Activated T-helper 1 cell treated with Interleukin-2 at 50 U/mL for 16 hours (primary cell): ENCODE results near the gene MAEA.

Experiments used
- DNase-seq: peaks from one replicate; pipeline ENCODE4 v3.0.0-alpha.2; 2020; ENCODE audit warnings: low read depth

MAEA gene

GRCh38 chr4:1289207-1290164 is at the start of gene MAEA:
Gene MAEA (plus strand): TSS chr4:1289891. CDS start chr4:1289914, 23 bp downstream.
- DNase-seq: peak; percentile 96

- DNase-seq: no peak
Observed at GRCh38 chr4:1239950-1240307, 49.8 kb upstream of the MAEA start.

- no peak for DNase-seq
Observed at GRCh38 chr4:1240721-1241465, 48.8 kb upstream of the MAEA start.

- no peak for DNase-seq
Observed at GRCh38 chr4:1241466-1241935, 48.2 kb upstream of the MAEA start.

- DNase-seq: no peak
Observed at GRCh38 chr4:1241936-1242505, 47.7 kb upstream of the MAEA start.

- no peak for DNase-seq
Observed at GRCh38 chr4:1242506-1243450, 46.9 kb upstream of the MAEA start.

- no peak for DNase-seq
Observed at GRCh38 chr4:1243451-1244080, 46.1 kb upstream of the MAEA start.

GRCh38 chr4:1244081-1244977 is 45.4 kb upstream of the MAEA start:
- no peak for DNase-seq

- DNase-seq: no peak
Observed at GRCh38 chr4:1244978-1245471, 44.7 kb upstream of the MAEA start.

- no peak for DNase-seq
Observed at GRCh38 chr4:1245481-1246051, 44.1 kb upstream of the MAEA start.

- no peak for DNase-seq
Observed at GRCh38 chr4:1246111-1246881, 43.4 kb upstream of the MAEA start.

GRCh38 chr4:1246901-1247863 is 42.5 kb upstream of the MAEA start:
- DNase-seq: no peak

GRCh38 chr4:1247864-1248244 is 41.8 kb upstream of the MAEA start:
- no peak for DNase-seq

- peak; percentile 81 for DNase-seq
Observed at GRCh38 chr4:1248245-1249147, 41.2 kb upstream of the MAEA start, which contains the start of gene CTBP1. Gene CTBP1 (minus strand): TSS chr4:1249130. CDS start chr4:1241331, 7,799 bp downstream.

GRCh38 chr4:1249148-1249730 is 40.5 kb upstream of the MAEA start:
- DNase-seq: peak; percentile 82
